Duodenal mucosa (tissue), 2 donors: Measurements from ENCODE around the gene MTO1.
"Not testable (repeated sequence)": the region's sequence is repeated elsewhere in the genome, so short reads cannot be mapped to it uniquely, and the experiment has no call there.

Experiments used
- H3K27ac ChIP-seq: one replicate; pipeline ENCODE4 v1.7.0; 2013; ENCODE audit warnings: low read depth, low read length
- H3K27me3 ChIP-seq, 2 donors: one replicate each; pipeline ENCODE4 v1.7.0; 2013; ENCODE audit warnings: low read length in 2 of 2, control low read depth in 1 of 2; ENCODE audit not compliant: insufficient read depth in 2 of 2, control insufficient read depth in 1 of 2
- H3K36me3 ChIP-seq, 2 donors: one replicate each; pipeline ENCODE4 v1.7.0; 2013; ENCODE audit warnings: low read length in 2 of 2, control low read depth in 1 of 2; ENCODE audit not compliant: insufficient read depth in 2 of 2, control insufficient read depth in 1 of 2
- H3K4me1 ChIP-seq, 2 donors: one replicate each; pipeline ENCODE4 v1.7.0; 2013; ENCODE audit warnings: low read length in 2 of 2, control low read depth in 1 of 2; ENCODE audit not compliant: insufficient read depth in 2 of 2, control insufficient read depth in 1 of 2
- H3K4me3 ChIP-seq, 2 donors: one replicate each; pipeline ENCODE4 v1.7.0; 2013; ENCODE audit warnings: low read length in 2 of 2, low read depth in 1 of 2
- H3K9ac ChIP-seq, 2 donors: one replicate each; pipeline ENCODE4 v1.7.0; 2013; ENCODE audit warnings: low read length in 2 of 2, low read depth in 1 of 2
- H3K9me3 ChIP-seq, 2 donors: one replicate each; pipeline ENCODE4 v1.7.0; 2013; ENCODE audit warnings: low read length in 2 of 2, control low read depth in 1 of 2; ENCODE audit not compliant: control insufficient read depth in 1 of 2

Gene MTO1

GRCh38 chr6:73525546-73526330, 64.2 kb downstream of the MTO1 start:
- Histone ChIP-seq H3K9me3 (no peaks in the 10 kb centered on the region), H3K36me3 (no peaks in the 10 kb centered on the region), H3K27ac (no peak overlapping the region), H3K27me3 (no peaks in the 10 kb centered on the region), H3K9ac (no peak overlapping the region), H3K4me1 (peaks cover 6 to 17% of the 10 kb centered on the region in 2 donors), H3K4me3 (no peak overlapping the region)

- no peak overlapping the region for H3K4me3 ChIP-seq
- H3K27ac ChIP-seq, result no peak overlapping the region
- no peaks in the 10 kb centered on the region for H3K27me3 ChIP-seq
- no peaks in the 10 kb centered on the region for H3K36me3 ChIP-seq
- no peak overlapping the region for H3K9ac ChIP-seq
- peaks cover 0 to 1% of the 10 kb centered on the region in 2 donors for H3K4me1 ChIP-seq
- H3K9me3 ChIP-seq, result no peaks in the 10 kb centered on the region
Observed at GRCh38 chr6:73528897-73529296, 67.4 kb downstream of the MTO1 start.

GRCh38 chr6:73532293-73532692, 70.8 kb downstream of the MTO1 start:
- no peak overlapping the region for H3K4me3 ChIP-seq
- H3K27ac ChIP-seq, result no peak overlapping the region
- H3K36me3 ChIP-seq, result no peaks in the 10 kb centered on the region
- H3K9ac ChIP-seq, result no peak overlapping the region
- H3K4me1 ChIP-seq, result no peaks in the 10 kb centered on the region
- H3K9me3 ChIP-seq, result no peaks in the 10 kb centered on the region
- no peaks in the 10 kb centered on the region for H3K27me3 ChIP-seq

GRCh38 chr6:73534628-73535027, 73.1 kb downstream of the MTO1 start:
- Histone ChIP-seq H3K36me3 (no peaks in the 10 kb centered on the region), H3K9ac (no peak overlapping the region), H3K27ac (no peak overlapping the region), H3K4me3 (no peak overlapping the region), H3K27me3 (no peaks in the 10 kb centered on the region), H3K4me1 (no peaks in the 10 kb centered on the region), H3K9me3 (no peaks in the 10 kb centered on the region)

GRCh38 chr6:73537677-73538076, 76.1 kb downstream of the MTO1 start:
- Histone ChIP-seq H3K4me3 (no peak overlapping the region), H3K9me3 (no peaks in the 10 kb centered on the region), H3K4me1 (no peaks in the 10 kb centered on the region)

GRCh38 chr6:73538116-73538779, 76.7 kb downstream of the MTO1 start:
- no peaks in the 10 kb centered on the region for H3K4me1 ChIP-seq
- no peaks in the 10 kb centered on the region for H3K9me3 ChIP-seq
- no peaks in the 10 kb centered on the region for H3K36me3 ChIP-seq
- H3K4me3 ChIP-seq, result no peak overlapping the region
- H3K9ac ChIP-seq, result no peak overlapping the region
- H3K27ac ChIP-seq, result no peak overlapping the region
- H3K27me3 ChIP-seq, result no peaks in the 10 kb centered on the region

More at GRCh38 chr6:73537677-73538076, 76.1 kb downstream of the MTO1 start:
- Histone ChIP-seq H3K36me3 (no peaks in the 10 kb centered on the region), H3K9ac (no peak overlapping the region), H3K27ac (no peak overlapping the region), H3K27me3 (no peaks in the 10 kb centered on the region)

- not testable (repeated sequence) for H3K4me3 ChIP-seq, H3K9ac ChIP-seq, H3K4me1 ChIP-seq, H3K27ac ChIP-seq, H3K36me3 ChIP-seq, H3K9me3 ChIP-seq, H3K27me3 ChIP-seq
Observed at GRCh38 chr6:73542481-73542880, 80.9 kb downstream of the MTO1 start.

GRCh38 chr6:73542891-73543290, 81.4 kb downstream of the MTO1 start:
- H3K4me1 ChIP-seq, result no peaks in the 10 kb centered on the region
- no peak overlapping the region for H3K4me3 ChIP-seq
- H3K9me3 ChIP-seq, result no peaks in the 10 kb centered on the region
- no peak overlapping the region for H3K27ac ChIP-seq
- H3K36me3 ChIP-seq, result no peaks in the 10 kb centered on the region
- no peaks in the 10 kb centered on the region for H3K27me3 ChIP-seq
- no peak overlapping the region for H3K9ac ChIP-seq

GRCh38 chr6:73547036-73547435, 85.5 kb downstream of the MTO1 start:
- Histone ChIP-seq H3K9me3 (no peaks in the 10 kb centered on the region), H3K9ac (no peak overlapping the region), H3K4me3 (no peak overlapping the region), H3K27ac (no peak overlapping the region), H3K36me3 (no peaks in the 10 kb centered on the region), H3K4me1 (no peaks in the 10 kb centered on the region), H3K27me3 (no peaks in the 10 kb centered on the region)

- Histone ChIP-seq H3K4me3 (no peak overlapping the region), H3K36me3 (no peaks in the 10 kb centered on the region), H3K9ac (no peak overlapping the region), H3K9me3 (no peaks in the 10 kb centered on the region), H3K27me3 (no peaks in the 10 kb centered on the region), H3K4me1 (no peaks in the 10 kb centered on the region), H3K27ac (no peak overlapping the region)
Observed at GRCh38 chr6:73548458-73549446, 87.2 kb downstream of the MTO1 start.
